BLaER1 treated with 17β-estradiol and CSF1 and Interleukin-3, amounts not matched to agents 10 nM and 100 nM (cell line): Measurements from ENCODE around the gene KRTAP19-5.
"Not testable (repeated sequence)": the region's sequence is repeated elsewhere in the genome, so short reads cannot be mapped to it uniquely, and the experiment has no call there.

Experiments used
- H3K27ac ChIP-seq, 11 experiments: shearing (Covaris generic); formaldehyde crosslinking; 2 replicates each; pipeline ENCODE4 v1.8.1; 2022
- H3K27me3 ChIP-seq, 11 experiments: shearing (Covaris generic); formaldehyde crosslinking; 2 replicates each; pipeline ENCODE4 v1.8.1; 2022
- H3K36me3 ChIP-seq, 11 experiments: shearing (Covaris generic); formaldehyde crosslinking; 2 replicates each; pipeline ENCODE4 v1.8.1; 2022
- H3K4me1 ChIP-seq, 10 experiments: shearing (Covaris generic); formaldehyde crosslinking; 2 replicates each; pipeline ENCODE4 v1.8.1; 2022
- H3K4me2 ChIP-seq, 11 experiments: shearing (Covaris generic); formaldehyde crosslinking; 2 replicates each; pipeline ENCODE4 v1.8.1; 2022
- H3K4me3 ChIP-seq, 10 experiments: shearing (Covaris generic); formaldehyde crosslinking; 2 replicates each; pipeline ENCODE4 v1.8.1; 2022
- H3K9ac ChIP-seq, 11 experiments: shearing (Covaris generic); formaldehyde crosslinking; 2 replicates each; pipeline ENCODE4 v1.8.1; 2022
- H3K9me3 ChIP-seq, 11 experiments: shearing (Covaris generic); formaldehyde crosslinking; replicated peaks in 1 of 11; 2 replicates each; pipeline ENCODE4 v1.8.1; 2022
- H4K20me1 ChIP-seq, 11 experiments: shearing (Covaris generic); formaldehyde crosslinking; 2 replicates each; pipeline ENCODE4 v1.8.1; 2022
- Cebpa-rat ChIP-seq, 11 experiments: shearing (Covaris generic); IDR thresholded peaks; 2 replicates each; pipeline ENCODE4 v1.8.1; 2022

The KRTAP19-5 gene

DNA sequence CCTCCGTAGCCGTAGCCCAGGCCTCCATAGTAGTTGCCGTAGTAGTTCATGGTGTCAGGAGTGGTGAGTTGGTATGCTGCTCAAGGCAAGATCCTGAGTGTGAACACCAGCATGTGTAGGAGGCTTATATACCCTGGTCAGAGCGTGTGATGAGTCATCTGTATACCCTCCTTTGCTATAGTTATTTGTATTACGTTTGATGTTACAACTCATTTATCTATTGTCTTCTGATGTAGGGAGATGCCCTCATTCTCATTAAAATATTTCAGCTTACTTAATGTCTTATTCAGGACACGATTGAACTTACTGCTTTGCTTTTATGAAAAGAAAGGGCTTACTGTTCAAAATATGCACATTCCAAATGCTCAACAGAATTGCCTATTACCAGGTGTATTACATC, at the start of gene KRTAP19-5:
KRTAP19-5 (minus strand) TSS at position 101 of the 400 bp plus-strand sequence; CDS start at position 50, 51 bp downstream.
- Histone ChIP-seq H3K27ac (no peak within 1 kb of the TSS), H3K9ac (no peak within 1 kb of the TSS), H3K4me1 (no peaks in the 10 kb centered on the region), H3K9me3 (no peaks in the 10 kb centered on the region), H3K4me2 (no peak within 1 kb of the TSS), H4K20me1 (no peaks in the 10 kb centered on the region), H3K4me3 (no peak within 1 kb of the TSS), H3K36me3 (no peaks in the 10 kb centered on the region), H3K27me3 (no peaks in the 10 kb centered on the region)
- TF ChIP-seq Cebpa-rat (IDR thresholded peaks at IDR 0.05): no peak

DNA sequence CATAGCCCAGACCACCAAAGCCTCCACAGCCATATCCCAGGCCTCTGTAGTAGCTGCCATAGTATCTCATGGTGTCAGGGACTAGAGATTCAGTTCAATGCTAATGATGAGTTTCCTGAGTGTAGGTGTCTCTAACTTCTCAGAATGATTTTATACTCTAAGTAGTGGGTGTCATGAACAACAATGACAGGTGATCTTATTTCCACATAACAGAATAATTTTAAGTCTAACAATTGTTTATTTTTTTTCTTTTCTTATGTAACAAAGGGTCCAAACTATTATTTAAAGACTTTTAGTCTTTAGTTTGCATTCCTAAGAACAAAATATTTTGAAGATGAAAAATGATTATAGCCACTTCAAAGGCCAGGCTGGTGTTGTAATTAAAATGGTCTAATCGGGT, 39.8 kb upstream of the KRTAP19-5 start, which contains the start of gene KRTAP19-6:
KRTAP19-6 (minus strand) TSS at position 101 of the 400 bp plus-strand sequence; CDS start at position 70, 31 bp downstream.
- no peaks in the 10 kb centered on the region for H3K27me3 ChIP-seq
- no peaks in the 10 kb centered on the region for H3K9me3 ChIP-seq
- no peaks in the 10 kb centered on the region for H3K4me1 ChIP-seq
- H3K9ac ChIP-seq: no peak within 1 kb of the TSS
- no peak within 1 kb of the TSS for H3K4me3 ChIP-seq
- H3K36me3 ChIP-seq: no peaks in the 10 kb centered on the region
- H3K27ac ChIP-seq: no peak within 1 kb of the TSS
- no peaks in the 10 kb centered on the region for H4K20me1 ChIP-seq
- no peak for TF ChIP-seq Cebpa-rat (IDR thresholded peaks at IDR 0.05)
- H3K4me2 ChIP-seq: no peak within 1 kb of the TSS

DNA sequence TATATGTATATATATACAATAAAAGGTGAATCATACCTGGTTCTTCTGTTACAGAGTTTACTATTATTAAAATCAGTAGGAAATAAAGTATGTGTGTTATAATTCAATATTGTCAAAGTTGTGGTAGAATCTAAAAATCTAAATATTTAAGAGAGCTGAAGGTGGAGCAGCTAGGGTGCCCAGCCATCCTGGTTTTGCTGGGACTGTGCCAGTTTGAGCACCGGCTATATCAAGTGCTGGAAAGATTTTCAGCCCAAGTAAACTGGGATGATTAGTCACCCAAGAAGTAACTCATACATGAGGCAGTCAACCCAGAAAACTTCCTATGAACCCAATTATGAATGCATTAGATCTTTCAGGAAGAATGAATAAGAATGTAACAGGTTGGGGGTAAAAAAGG, 16.9 kb upstream of the KRTAP19-5 start:
- peaks cover 0 to 6% (median 4%) of the 10 kb centered on the region in 11 experiments; a peak in 9 of 22 replicates for H3K9me3 ChIP-seq
- H3K36me3 ChIP-seq: no peaks in the 10 kb centered on the region
- H3K9ac ChIP-seq: no peak overlapping the region
- no peaks in the 10 kb centered on the region for H4K20me1 ChIP-seq
- H3K27me3 ChIP-seq: no peaks in the 10 kb centered on the region
- TF ChIP-seq Cebpa-rat (IDR thresholded peaks at IDR 0.05): no peak
- H3K4me1 ChIP-seq: no peaks in the 10 kb centered on the region
- H3K27ac ChIP-seq: no peak overlapping the region
- H3K4me2 ChIP-seq: no peak overlapping the region
- no peak overlapping the region for H3K4me3 ChIP-seq

GRCh38 chr21:30515681-30516080, 13.7 kb upstream of the KRTAP19-5 start:
- TF ChIP-seq Cebpa-rat (IDR thresholded peaks at IDR 0.05): no peak
- no peak overlapping the region for H3K4me2 ChIP-seq
- H3K36me3 ChIP-seq: no peaks in the 10 kb centered on the region
- no peaks in the 10 kb centered on the region for H3K4me1 ChIP-seq
- H3K4me3 ChIP-seq: no peak overlapping the region
- H3K27ac ChIP-seq: no peak overlapping the region
- no peak overlapping the region for H3K9ac ChIP-seq
- no peaks in the 10 kb centered on the region for H3K27me3 ChIP-seq
- H4K20me1 ChIP-seq: no peaks in the 10 kb centered on the region
- no peaks in the 10 kb centered on the region; a peak in 1 of 22 replicates for H3K9me3 ChIP-seq

DNA sequence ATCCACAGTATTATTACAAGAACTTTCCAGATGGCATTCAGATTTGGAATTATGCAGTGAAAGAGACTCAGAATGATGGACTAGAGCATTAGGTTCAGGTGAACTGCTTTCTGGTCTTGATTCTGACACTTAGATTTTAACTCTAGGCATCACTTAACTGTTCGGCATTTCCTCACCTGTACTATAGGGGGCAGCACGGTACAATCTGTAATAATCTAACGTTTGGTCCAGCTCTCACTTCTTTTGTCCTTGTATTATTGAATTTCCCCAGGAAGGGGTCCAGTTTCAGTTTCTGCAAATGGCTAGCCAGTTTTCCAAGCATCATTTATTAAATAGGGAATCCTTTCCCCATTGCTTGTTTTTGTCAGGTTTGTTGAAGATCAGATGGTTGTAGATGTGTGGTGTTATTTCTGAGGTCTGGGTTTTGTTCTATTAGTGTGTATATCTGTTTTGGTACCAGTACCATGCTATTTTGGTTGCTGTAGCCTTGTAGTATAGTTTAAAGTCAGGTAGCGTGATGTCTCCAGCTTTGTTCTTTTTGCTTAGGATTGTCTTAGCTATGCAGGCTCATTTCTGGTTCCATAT, 3.8 kb upstream of the KRTAP19-5 start:
- not testable (repeated sequence) for H3K9me3 ChIP-seq, H4K20me1 ChIP-seq, H3K4me1 ChIP-seq, H3K27ac ChIP-seq, H3K4me3 ChIP-seq, H3K27me3 ChIP-seq, H3K9ac ChIP-seq, H3K4me2 ChIP-seq, H3K36me3 ChIP-seq

DNA sequence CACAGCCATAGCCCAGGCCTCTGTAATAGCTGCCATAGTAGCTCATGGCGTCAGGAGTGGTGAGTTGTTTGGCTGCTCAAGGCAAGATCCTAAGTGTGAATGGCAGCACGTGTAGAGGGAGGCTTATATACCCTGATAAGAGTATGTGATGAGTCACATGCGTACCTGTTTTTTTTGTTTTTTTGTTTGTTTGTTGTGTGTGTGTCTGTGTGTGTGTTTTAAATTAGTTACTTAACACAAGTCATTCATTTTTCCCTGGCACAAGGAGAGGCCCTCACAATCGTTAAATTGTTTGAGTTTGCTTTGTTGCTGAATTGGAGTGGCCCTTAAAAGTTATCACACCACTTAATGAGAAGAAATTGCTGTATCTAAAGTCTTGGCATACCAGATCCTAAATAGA, 4.9 kb downstream of the KRTAP19-5 start, which contains the start of gene KRTAP19-4:
KRTAP19-4 (minus strand) TSS at position 101 of the 400 bp plus-strand sequence; CDS start at position 46, 55 bp downstream.
- no peak for TF ChIP-seq Cebpa-rat (IDR thresholded peaks at IDR 0.05)

GRCh38 chr21:30491963-30492428, 9.9 kb downstream of the KRTAP19-5 start, which contains the start of gene KRTAP19-3:
TSS of gene KRTAP19-3 (minus strand) at chr21:30492013. CDS start at chr21:30491957, 56 bp downstream.
- TF ChIP-seq Cebpa-rat (IDR thresholded peaks at IDR 0.05): no peak
- H3K4me1 ChIP-seq: no peaks in the 10 kb centered on the region
- no peaks in the 10 kb centered on the region for H4K20me1 ChIP-seq
- H3K27ac ChIP-seq: no peak within 1 kb of the TSS
- no peak within 1 kb of the TSS for H3K4me3 ChIP-seq
- H3K27me3 ChIP-seq: no peaks in the 10 kb centered on the region
- H3K4me2 ChIP-seq: no peak within 1 kb of the TSS
- H3K9ac ChIP-seq: no peak within 1 kb of the TSS
- H3K9me3 ChIP-seq: peaks cover 3 to 12% (median 7%) of the 10 kb centered on the region in 11 experiments; a peak in 21 of 22 replicates
- no peaks in the 10 kb centered on the region for H3K36me3 ChIP-seq

More for the DNA sequence above, 4.9 kb downstream of the KRTAP19-5 start, which contains the start of gene KRTAP19-4:
- Histone ChIP-seq H3K9ac (no peak within 1 kb of the TSS), H4K20me1 (no peaks in the 10 kb centered on the region), H3K27me3 (no peaks in the 10 kb centered on the region), H3K4me2 (no peak within 1 kb of the TSS), H3K36me3 (no peaks in the 10 kb centered on the region), H3K9me3 (no peaks in the 10 kb centered on the region), H3K4me3 (no peak within 1 kb of the TSS), H3K27ac (no peak within 1 kb of the TSS), H3K4me1 (no peaks in the 10 kb centered on the region)

DNA sequence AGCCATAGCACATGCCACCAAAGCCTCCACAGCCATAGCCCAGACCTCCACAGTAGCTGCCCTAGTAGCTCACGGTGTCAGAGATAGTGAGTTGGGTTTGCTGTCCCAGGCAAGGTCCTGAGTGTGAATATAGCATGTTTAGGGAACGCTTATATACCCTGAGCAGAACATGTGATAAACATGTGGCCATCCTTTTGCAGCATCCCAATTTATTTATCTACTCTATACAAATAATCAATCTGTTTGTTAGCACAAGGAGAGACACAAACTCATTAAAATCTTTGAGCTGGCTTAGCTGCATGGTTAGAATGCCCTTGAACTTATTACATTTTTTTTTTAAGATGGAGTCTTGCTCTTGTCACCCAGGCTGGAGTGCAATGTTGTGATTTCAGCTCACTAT, 14.6 kb downstream of the KRTAP19-5 start, which contains the start of gene KRTAP19-2:
KRTAP19-2 (minus strand) TSS at position 101 of the 400 bp plus-strand sequence; CDS start at position 13, 88 bp downstream.
- Histone ChIP-seq H3K27ac (no peak within 1 kb of the TSS), H3K9me3 (peaks cover 22 to 32% (median 27%) of the 10 kb centered on the region in 11 experiments), H3K9ac (no peak within 1 kb of the TSS), H4K20me1 (no peaks in the 10 kb centered on the region), H3K4me3 (no peak within 1 kb of the TSS), H3K27me3 (no peaks in the 10 kb centered on the region), H3K4me1 (no peaks in the 10 kb centered on the region), H3K4me2 (no peak within 1 kb of the TSS), H3K36me3 (no peaks in the 10 kb centered on the region)
- TF ChIP-seq Cebpa-rat (IDR thresholded peaks at IDR 0.05): no peak

DNA sequence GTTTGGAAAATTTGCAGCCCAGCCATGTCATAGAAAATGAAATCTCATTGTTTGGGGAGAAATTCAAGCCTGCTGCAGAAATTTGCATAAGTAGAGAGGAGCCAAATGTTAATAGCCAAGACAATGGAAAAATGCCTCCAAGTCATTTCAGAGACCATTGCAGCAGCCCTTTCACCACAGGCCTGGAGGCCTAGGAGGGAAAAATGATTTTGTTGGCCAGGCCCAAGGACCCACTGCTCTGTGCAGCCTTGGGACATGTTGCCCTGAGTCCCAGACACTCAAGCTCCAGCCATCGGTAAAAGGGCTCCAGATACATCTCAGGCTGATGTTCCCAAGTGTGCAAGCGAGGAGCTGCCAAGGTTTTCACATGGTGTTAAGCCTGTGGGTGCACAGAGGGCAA, 15.8 kb downstream of the KRTAP19-5 start:
- no peaks in the 10 kb centered on the region for H4K20me1 ChIP-seq
- no peak overlapping the region for H3K9ac ChIP-seq
- H3K9me3 ChIP-seq: peaks cover 22 to 32% (median 27%) of the 10 kb centered on the region in 11 experiments
- no peak overlapping the region for H3K4me3 ChIP-seq
- no peak overlapping the region for H3K4me2 ChIP-seq
- TF ChIP-seq Cebpa-rat (IDR thresholded peaks at IDR 0.05): no peak
- H3K4me1 ChIP-seq: no peaks in the 10 kb centered on the region
- H3K36me3 ChIP-seq: no peaks in the 10 kb centered on the region
- H3K27ac ChIP-seq: no peak overlapping the region
- H3K27me3 ChIP-seq: no peaks in the 10 kb centered on the region

GRCh38 chr21:30482130-30482529, 19.8 kb downstream of the KRTAP19-5 start:
- Histone ChIP-seq H3K27me3 (no peaks in the 10 kb centered on the region), H3K4me2 (no peak overlapping the region), H3K9ac (no peak overlapping the region), H3K4me3 (no peak overlapping the region), H3K4me1 (no peaks in the 10 kb centered on the region), H3K9me3 (peaks cover 20 to 24% (median 21%) of the 10 kb centered on the region in 11 experiments), H4K20me1 (no peaks in the 10 kb centered on the region), H3K36me3 (no peaks in the 10 kb centered on the region), H3K27ac (no peak overlapping the region)
- TF ChIP-seq Cebpa-rat (IDR thresholded peaks at IDR 0.05): no peak
